ENCODE measurements around the gene CEBPG. TPM values are rescaled to one million over a fixed set of nuclear protein-coding genes. Genes with fewer than 3 reads are reported as not detected.

Gene CEBPG
- total RNA-seq, 1 donor from 2014 or later = 32.0 TPM

- no peak for TF ChIP-seq CTCF (IDR thresholded peaks at IDR 0.05)
- intact Hi-C loops (cut with micrococcal nuclease) = no loop called here
- H3K27me3 Mint-ChIP-seq = peaks cover 28% of the 10 kb centered on the region
- ChIA-PET POLR2A (no interaction called here), CTCF (no interaction called here)
- no peak for ATAC-seq (ENCODE audit: low read depth)
- no peak for DNase-seq
- no peaks in the 10 kb centered on the region for H3K36me3 Mint-ChIP-seq (ENCODE audit: low read depth)
- H3K4me1 Mint-ChIP-seq = no peaks in the 10 kb centered on the region
- no peak overlapping the region for H3K4me3 Mint-ChIP-seq
- H3K9me3 Mint-ChIP-seq = no peaks in the 10 kb centered on the region
- no peak overlapping the region for H3K27ac Mint-ChIP-seq
Observed at GRCh38 chr19:33339016-33339984, 34.2 kb upstream of the CEBPG start.

GRCh38 chr19:33340991-33341390 lies 32.5 kb upstream of the CEBPG start:
- H3K27ac Mint-ChIP-seq = no peak overlapping the region
- H3K27me3 Mint-ChIP-seq = peaks cover 43% of the 10 kb centered on the region

GRCh38 chr19:33343301-33343700 lies 30.2 kb upstream of the CEBPG start:
- Mint-ChIP-seq H3K4me1 (no peaks in the 10 kb centered on the region), H3K9me3 (no peaks in the 10 kb centered on the region), H3K27ac (no peak overlapping the region), H3K27me3 (peaks cover 49% of the 10 kb centered on the region), H3K36me3 (ENCODE audit: low read depth) (no peaks in the 10 kb centered on the region), H3K4me3 (no peak overlapping the region)
- ATAC-seq (ENCODE audit: low read depth) (no peak), DNase-seq (no peak)
- intact Hi-C loops (cut with micrococcal nuclease) = no loop called here
- no peak for TF ChIP-seq CTCF (IDR thresholded peaks at IDR 0.05)
- POLR2A ChIA-PET = no interaction called here
- CTCF ChIA-PET = no interaction called here

More at GRCh38 chr19:33340991-33341390, 32.5 kb upstream of the CEBPG start:
- no peaks in the 10 kb centered on the region for H3K9me3 Mint-ChIP-seq
- ATAC-seq (ENCODE audit: low read depth) (no peak), DNase-seq (no peak)
- CTCF ChIA-PET = no interaction called here
- intact Hi-C loops (cut with micrococcal nuclease) = no loop called here
- no peak for TF ChIP-seq CTCF (IDR thresholded peaks at IDR 0.05)
- POLR2A ChIA-PET = no interaction called here
- H3K4me3 Mint-ChIP-seq = no peak overlapping the region
- H3K4me1 Mint-ChIP-seq = no peaks in the 10 kb centered on the region
- H3K36me3 Mint-ChIP-seq (ENCODE audit: low read depth) = no peaks in the 10 kb centered on the region

GRCh38 chr19:33343859-33344572 lies 29.5 kb upstream of the CEBPG start:
- H3K36me3 Mint-ChIP-seq (ENCODE audit: low read depth) = no peaks in the 10 kb centered on the region
- no peak overlapping the region for H3K27ac Mint-ChIP-seq
- no peak for TF ChIP-seq CTCF (IDR thresholded peaks at IDR 0.05)
- H3K4me1 Mint-ChIP-seq = no peaks in the 10 kb centered on the region
- ATAC-seq (ENCODE audit: low read depth) (no peak), DNase-seq (no peak)
- peaks cover 51% of the 10 kb centered on the region for H3K27me3 Mint-ChIP-seq
- intact Hi-C loops (cut with micrococcal nuclease) = no loop called here
- no peaks in the 10 kb centered on the region for H3K9me3 Mint-ChIP-seq
- POLR2A ChIA-PET = no interaction called here
- H3K4me3 Mint-ChIP-seq = no peak overlapping the region
- CTCF ChIA-PET = no interaction called here

- intact Hi-C loops (cut with micrococcal nuclease) = no loop called here
Observed at GRCh38 chr19:33344573-33344925, 29.0 kb upstream of the CEBPG start.

More at GRCh38 chr19:33344573-33344925, 29.0 kb upstream of the CEBPG start:
- H3K4me3 Mint-ChIP-seq = no peak overlapping the region
- no peaks in the 10 kb centered on the region for H3K9me3 Mint-ChIP-seq
- H3K27me3 Mint-ChIP-seq = peaks cover 49% of the 10 kb centered on the region
- no peak for DNase-seq
- ChIA-PET CTCF (no interaction called here), POLR2A (no interaction called here)
- no peak for ATAC-seq (ENCODE audit: low read depth)
- H3K27ac Mint-ChIP-seq = no peak overlapping the region
- no peak for TF ChIP-seq CTCF (IDR thresholded peaks at IDR 0.05)
- no peaks in the 10 kb centered on the region for H3K36me3 Mint-ChIP-seq (ENCODE audit: low read depth)
- no peaks in the 10 kb centered on the region for H3K4me1 Mint-ChIP-seq

Data from activated B cell treated with CpG ODN at 0.5 μM for 24 hours (primary cell).